Esophagus squamous epithelium (tissue), 4 donors: ENCODE results near the gene RAB10.

Experiments
- POLR2A ChIP-seq, 4 donors: fragments of 450-650 bp; IDR thresholded peaks; one replicate each; pipeline ENCODE4 v1.6.1; 2017; ENCODE audit warnings: antibody characterized with exemption in 4 of 4, mild to moderate bottlenecking in 4 of 4, moderate library complexity in 3 of 4
- TF ChIP-seq, protein P1 (sequence below), 6 experiments: fragments of 450-650 bp in 4 of 6; fragments of 200-600 bp in 2 of 6; sonication (generic) in 2 of 6; IDR thresholded peaks; one replicate each; pipeline ENCODE4 v1.5.1; 2016 to 2019; ENCODE audit warnings: antibody characterized with exemption in 6 of 6, mild to moderate bottlenecking in 4 of 6, moderate library complexity in 4 of 6

DNA sequence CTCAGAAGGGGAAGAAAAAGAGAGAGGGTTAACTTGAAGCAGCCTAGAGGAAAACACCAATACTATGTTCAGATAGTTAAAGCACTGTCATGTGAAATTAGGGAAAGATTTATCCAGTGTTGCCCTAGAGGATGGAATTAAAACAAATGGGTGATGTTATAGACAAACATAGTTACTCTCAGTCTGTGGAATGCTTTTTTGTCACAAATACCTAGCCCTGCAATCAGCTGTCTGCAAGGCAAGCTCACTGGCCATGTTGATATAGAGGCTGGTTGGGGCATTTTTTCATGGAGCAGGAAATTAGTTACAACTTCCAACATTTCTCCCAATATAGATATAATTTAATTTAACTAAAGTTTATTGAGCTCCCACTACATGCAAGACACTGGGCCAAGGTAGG is 8.4 kb upstream of the RAB10 start:
- TF ChIP-seq, protein P1, sequence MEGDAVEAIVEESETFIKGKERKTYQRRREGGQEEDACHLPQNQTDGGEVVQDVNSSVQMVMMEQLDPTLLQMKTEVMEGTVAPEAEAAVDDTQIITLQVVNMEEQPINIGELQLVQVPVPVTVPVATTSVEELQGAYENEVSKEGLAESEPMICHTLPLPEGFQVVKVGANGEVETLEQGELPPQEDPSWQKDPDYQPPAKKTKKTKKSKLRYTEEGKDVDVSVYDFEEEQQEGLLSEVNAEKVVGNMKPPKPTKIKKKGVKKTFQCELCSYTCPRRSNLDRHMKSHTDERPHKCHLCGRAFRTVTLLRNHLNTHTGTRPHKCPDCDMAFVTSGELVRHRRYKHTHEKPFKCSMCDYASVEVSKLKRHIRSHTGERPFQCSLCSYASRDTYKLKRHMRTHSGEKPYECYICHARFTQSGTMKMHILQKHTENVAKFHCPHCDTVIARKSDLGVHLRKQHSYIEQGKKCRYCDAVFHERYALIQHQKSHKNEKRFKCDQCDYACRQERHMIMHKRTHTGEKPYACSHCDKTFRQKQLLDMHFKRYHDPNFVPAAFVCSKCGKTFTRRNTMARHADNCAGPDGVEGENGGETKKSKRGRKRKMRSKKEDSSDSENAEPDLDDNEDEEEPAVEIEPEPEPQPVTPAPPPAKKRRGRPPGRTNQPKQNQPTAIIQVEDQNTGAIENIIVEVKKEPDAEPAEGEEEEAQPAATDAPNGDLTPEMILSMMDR (IDR thresholded peaks at IDR 0.05), result no peak
- TF ChIP-seq POLR2A (IDR thresholded peaks at IDR 0.05), result no peak
